PC-3 (cell line): ENCODE data around the gene SNRNP35.

Experiments
- CTCF ChIP-seq: fragments of 300-600 bp; sonication (generic); conservative IDR thresholded peaks from 2 replicates; pipeline ENCODE4 v1.5.1; 2017; ENCODE audit warnings: antibody characterized with exemption, low read depth, mild to moderate bottlenecking, low read length
- EZH2 ChIP-seq: fragments of 300-600 bp; sonication (generic); IDR thresholded peaks from one replicate; pipeline ENCODE4 v1.6.1; 2017; ENCODE audit warnings: antibody characterized with exemption, mild to moderate bottlenecking, low read length; ENCODE audit not compliant: unreplicated experiment

GRCh38 chr12:123487428-123487827 is 29.5 kb downstream of the SNRNP35 start:
- TF ChIP-seq CTCF (no peak), EZH2 (no peak)
